ENCODE results near the gene PEX7.

PEX7 gene

GRCh38 chr6:136775548-136775947 is 46.8 kb upstream of the PEX7 start:
- Histone ChIP-seq H3K36me3 (no peaks in the 10 kb centered on the region), H3K27me3 (no peaks in the 10 kb centered on the region), H3K27ac (peak overlapping the region; percentile 79), H3K4me3 (ENCODE audit: low read depth in 1 of 2, low read length in 1 of 2) (no peak overlapping the region), H3K9me3 (no peaks in the 10 kb centered on the region), H3K4me1 (ENCODE audit: control insufficient read depth in 1 of 2, insufficient read depth in 1 of 2, low read depth in 1 of 2, low read length in 1 of 2) (peaks cover 48 to 67% of the 10 kb centered on the region in 2 experiments)
- TF ChIP-seq CTCF (IDR thresholded peaks at IDR 0.05): no peak

DNA sequence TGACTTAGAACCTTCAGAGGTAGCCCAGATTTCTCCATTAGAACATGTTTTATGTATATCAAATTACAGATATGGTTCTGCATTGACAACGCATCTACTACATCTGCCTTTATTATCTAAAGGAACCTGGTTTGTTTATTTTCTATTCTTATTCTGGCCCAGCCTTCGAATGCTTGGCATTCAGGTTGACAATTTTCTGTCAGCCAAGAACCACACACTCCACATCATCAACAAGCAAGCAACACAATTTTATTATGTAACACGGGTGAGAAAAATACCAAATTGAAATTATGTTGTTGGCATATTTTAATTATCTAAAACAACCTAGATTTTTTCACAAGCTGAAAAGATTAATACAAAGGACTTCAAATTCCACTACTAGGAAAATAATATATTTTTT is 44.7 kb upstream of the PEX7 start:
- no peaks in the 10 kb centered on the region for H3K9me3 ChIP-seq
- H3K4me1 ChIP-seq (ENCODE audit: control insufficient read depth in 1 of 2, insufficient read depth in 1 of 2, low read depth in 1 of 2, low read length in 1 of 2): peaks cover 47 to 69% of the 10 kb centered on the region in 2 experiments
- H3K27me3 ChIP-seq: no peaks in the 10 kb centered on the region
- TF ChIP-seq CTCF (IDR thresholded peaks at IDR 0.05): no peak
- no peak overlapping the region for H3K4me3 ChIP-seq (ENCODE audit: low read depth in 1 of 2, low read length in 1 of 2)
- H3K36me3 ChIP-seq: no peaks in the 10 kb centered on the region
- no peak overlapping the region for H3K27ac ChIP-seq

DNA sequence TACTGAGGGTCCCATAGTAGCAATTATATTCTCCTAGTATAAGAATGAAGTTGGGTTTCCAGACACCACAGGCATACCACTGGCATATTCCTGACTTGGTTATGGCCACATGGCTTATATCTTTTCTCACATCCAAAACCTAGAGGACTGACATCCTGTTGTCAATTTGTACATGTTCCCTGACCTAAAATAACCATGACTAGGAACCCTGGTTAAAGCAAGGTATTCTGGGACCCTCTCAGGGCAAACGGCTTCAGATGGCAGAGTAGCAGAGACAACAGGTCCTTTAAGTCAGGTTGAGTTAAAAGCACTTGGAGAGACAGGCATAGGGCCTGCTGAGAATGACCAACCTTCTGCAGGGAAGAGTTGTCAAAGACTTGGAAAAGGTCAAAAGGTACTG is 42.7 kb upstream of the PEX7 start:
- Histone ChIP-seq H3K36me3 (no peaks in the 10 kb centered on the region), H3K27ac (no peak overlapping the region), H3K27me3 (no peaks in the 10 kb centered on the region), H3K4me1 (ENCODE audit: control insufficient read depth in 1 of 2, insufficient read depth in 1 of 2, low read depth in 1 of 2, low read length in 1 of 2) (peaks cover 47 to 60% of the 10 kb centered on the region in 2 experiments), H3K4me3 (ENCODE audit: low read depth in 1 of 2, low read length in 1 of 2) (no peak overlapping the region), H3K9me3 (no peaks in the 10 kb centered on the region)
- TF ChIP-seq CTCF (IDR thresholded peaks at IDR 0.05): no peak

DNA sequence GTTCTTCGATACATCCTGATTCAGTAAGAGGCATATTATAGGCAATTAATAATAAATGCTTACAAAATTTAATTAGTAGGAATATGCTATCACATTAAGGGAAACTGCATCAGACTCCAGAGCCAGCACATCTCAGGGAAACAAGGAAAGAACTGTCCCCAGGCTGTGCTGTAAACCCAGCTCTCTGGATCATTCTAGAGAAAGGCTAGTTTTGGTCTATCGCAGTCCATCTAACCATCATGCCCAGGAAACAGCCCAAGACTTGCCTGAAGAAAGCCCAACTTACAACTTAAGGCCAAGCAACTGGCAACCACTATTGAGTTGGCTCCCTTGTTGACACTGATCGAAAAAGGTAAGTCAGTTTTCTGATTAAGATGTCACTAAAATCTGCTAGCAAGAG is 41.4 kb upstream of the PEX7 start:
- peak overlapping the region; percentile 91 for H3K27ac ChIP-seq
- H3K4me1 ChIP-seq (ENCODE audit: control insufficient read depth in 1 of 2, insufficient read depth in 1 of 2, low read depth in 1 of 2, low read length in 1 of 2): peaks cover 47 to 59% of the 10 kb centered on the region in 2 experiments
- H3K27me3 ChIP-seq: no peaks in the 10 kb centered on the region
- H3K36me3 ChIP-seq: peaks cover 5% of the 10 kb centered on the region
- H3K4me3 ChIP-seq (ENCODE audit: low read depth in 1 of 2, low read length in 1 of 2): no peak overlapping the region
- no peak for TF ChIP-seq CTCF (IDR thresholded peaks at IDR 0.05)
- H3K9me3 ChIP-seq: no peaks in the 10 kb centered on the region

DNA sequence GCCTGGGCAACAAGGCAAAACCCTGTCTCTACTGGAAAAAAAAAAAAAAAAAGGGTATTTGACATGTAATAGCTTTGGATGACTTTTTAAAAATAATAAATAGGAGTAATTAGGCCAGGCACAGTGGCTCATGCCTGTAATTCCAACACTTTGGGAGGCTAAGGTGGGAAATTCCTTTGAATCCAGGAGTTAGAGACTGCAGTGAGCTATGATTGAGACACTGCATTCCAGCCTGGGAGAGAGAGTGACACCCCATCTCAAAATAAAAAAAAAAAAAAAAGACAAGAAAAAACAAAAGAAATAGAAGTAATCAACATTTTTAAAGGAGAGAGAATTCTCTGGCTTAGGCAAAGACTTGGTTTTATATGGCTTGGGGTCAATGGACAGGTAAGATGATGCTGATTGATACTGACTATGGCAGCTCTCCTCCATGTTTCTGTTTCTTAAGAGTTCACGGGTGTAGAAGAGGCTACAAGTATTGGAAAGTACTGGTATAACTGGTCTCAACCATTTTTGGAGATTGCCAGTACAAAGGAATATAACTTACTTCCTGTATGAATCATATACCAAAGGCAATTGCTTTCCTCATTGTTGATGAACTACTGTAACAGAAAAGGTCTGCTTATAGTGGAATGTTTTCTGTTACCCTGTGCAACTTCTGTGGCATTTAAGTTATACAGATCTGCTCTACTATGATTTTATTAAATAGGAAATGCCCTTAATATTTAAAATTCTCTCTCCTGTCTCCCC is 40.2 kb upstream of the PEX7 start:
- peaks cover 60 to 66% of the 10 kb centered on the region in 2 experiments for H3K4me1 ChIP-seq (ENCODE audit: control insufficient read depth in 1 of 2, insufficient read depth in 1 of 2, low read depth in 1 of 2, low read length in 1 of 2)

More for the DNA sequence above, 40.2 kb upstream of the PEX7 start:
- H3K27ac ChIP-seq: peak overlapping the region; percentile 91
- H3K36me3 ChIP-seq: peaks cover 6% of the 10 kb centered on the region
- no peaks in the 10 kb centered on the region for H3K9me3 ChIP-seq
- H3K4me3 ChIP-seq (ENCODE audit: low read depth in 1 of 2, low read length in 1 of 2): peak overlapping the region in 1 of 2 experiments; percentile 96
- H3K27me3 ChIP-seq: no peaks in the 10 kb centered on the region
- TF ChIP-seq CTCF (IDR thresholded peaks at IDR 0.05): no peak
